ENCODE data around the gene PHLDB3. TPM values are rescaled to one million over a fixed set of nuclear protein-coding genes. Genes with fewer than 3 reads are reported as not detected.

PHLDB3 gene
- total and polyA plus RNA-seq, 7 experiments from 2014 or later = 4.5 to 98.8 (median 37.8) TPM

DNA sequence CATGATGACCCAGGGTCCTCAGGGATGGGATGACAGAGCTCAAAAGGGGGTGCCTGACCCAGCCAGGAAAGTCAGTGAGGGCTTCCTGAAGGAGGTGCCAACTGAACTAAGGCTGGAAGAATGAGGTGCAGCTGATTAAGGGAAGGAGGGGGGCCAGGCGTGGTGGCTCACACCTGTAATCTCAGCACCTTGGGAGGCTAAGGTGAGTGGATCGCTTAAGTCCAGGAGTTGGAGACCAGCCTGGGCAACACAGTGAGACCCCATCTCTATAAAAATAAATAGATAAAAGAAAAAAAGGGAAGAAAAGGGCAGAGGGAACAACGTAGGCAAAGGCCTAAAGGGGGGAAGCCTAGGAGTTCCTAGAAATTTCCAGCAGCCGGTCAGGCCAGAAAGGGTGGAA is 30.1 kb downstream of the PHLDB3 start:
- peak overlapping the region; percentile 2 to 100 (median 98) for H3K27ac Mint-ChIP-seq
- no peaks in the 10 kb centered on the region for H3K27me3 Mint-ChIP-seq
- H3K36me3 Mint-ChIP-seq = peaks cover 0 to 13% (median 6%) of the 10 kb centered on the region in 5 donors
- DNase-seq (no peak), ATAC-seq (no peak)
- intact Hi-C loops (cut with micrococcal nuclease) = no loop called here
- H3K4me3 Mint-ChIP-seq = peak overlapping the region in 8 of 10 donors; percentile 75 to 93 (median 84)
- no peaks in the 10 kb centered on the region for H3K9me3 ChIP-seq (ENCODE audit: control insufficient read depth in 2 of 3, low read length in 3 of 3)
- POLR2A ChIA-PET = interaction anchor here (0.6 to 6.2 kb wide), 6 partner anchors 8 to 82 kb away, joined by 3 to 64 read pairs (median 5); partner anchors contain the start of gene ZNF575
- H3K9me3 Mint-ChIP-seq = no peaks in the 10 kb centered on the region
- CTCF ChIA-PET = interaction anchor here (0.6 kb wide), 2 partner anchors 9 to 35 kb away, joined by 3 to 4 read pairs; partner anchors contain the start of gene LYPD3
- H3K4me1 ChIP-seq (ENCODE audit: control insufficient read depth in 2 of 2, insufficient read depth in 2 of 2, low read length in 2 of 2) = peaks cover 11 to 34% of the 10 kb centered on the region in 2 donors
- H3K4me3 ChIP-seq (ENCODE audit: low read length) = no peak overlapping the region
- H3K4me1 Mint-ChIP-seq = peaks cover 13 to 62% (median 47%) of the 10 kb centered on the region in 7 donors
- H3K36me3 ChIP-seq (ENCODE audit: control insufficient read depth in 2 of 3, insufficient read depth in 3 of 3, low read length in 3 of 3) = peaks cover 0 to 14% (median 0%) of the 10 kb centered on the region in 3 experiments
- peak overlapping the region; percentile 92 for H3K27ac ChIP-seq (ENCODE audit: low read depth, low read length)
- H3K27me3 ChIP-seq (ENCODE audit: control insufficient read depth in 2 of 2, insufficient read depth in 2 of 2, low read length in 2 of 2) = no peaks in the 10 kb centered on the region

DNA sequence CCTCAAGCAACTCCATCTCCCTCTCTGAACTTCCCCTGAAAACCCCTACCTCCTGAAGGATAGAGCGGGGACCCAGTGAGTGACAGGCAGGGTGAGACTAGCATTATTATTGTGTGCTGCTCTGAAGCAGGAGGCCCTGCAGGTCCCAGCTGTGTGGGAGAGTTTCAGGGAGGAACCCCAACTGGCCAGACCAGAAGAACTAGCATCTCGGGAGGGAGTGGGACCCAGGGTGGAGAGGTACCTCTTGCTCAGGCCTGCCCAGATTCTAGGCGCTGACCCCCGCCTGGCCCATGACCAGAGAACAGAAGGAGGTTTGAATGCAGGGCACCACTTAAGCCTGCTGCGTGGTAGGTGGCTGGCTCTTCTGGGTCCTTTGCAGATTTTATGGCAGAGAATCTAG is 33.5 kb downstream of the PHLDB3 start:
- no peaks in the 10 kb centered on the region for H3K36me3 ChIP-seq (ENCODE audit: control insufficient read depth in 2 of 3, insufficient read depth in 3 of 3, low read length in 3 of 3)
- no peaks in the 10 kb centered on the region for H3K9me3 ChIP-seq (ENCODE audit: control insufficient read depth in 2 of 3, low read length in 3 of 3)
- DNase-seq (no peak), ATAC-seq (no peak)
- Mint-ChIP-seq H3K4me3 (peak overlapping the region in 5 of 10 donors; percentile 32 to 82 (median 62)), H3K27me3 (no peaks in the 10 kb centered on the region), H3K36me3 (peaks cover 0 to 5% (median 4%) of the 10 kb centered on the region in 5 donors), H3K9me3 (no peaks in the 10 kb centered on the region), H3K4me1 (peaks cover 30 to 91% (median 73%) of the 10 kb centered on the region in 7 donors), H3K27ac (peak overlapping the region in 8 of 9 donors; percentile 82 to 99 (median 98))
- no peak overlapping the region for H3K4me3 ChIP-seq (ENCODE audit: low read length)
- no peaks in the 10 kb centered on the region for H3K27me3 ChIP-seq (ENCODE audit: control insufficient read depth in 2 of 2, insufficient read depth in 2 of 2, low read length in 2 of 2)
- intact Hi-C loops (cut with micrococcal nuclease) = no loop called here
- ChIA-PET CTCF (no interaction called here), POLR2A (interaction anchor here (1.2 to 1.4 kb wide), 2 partner anchors 16 to 33 kb away, joined by 5 read pairs; partner anchors contain the start of gene PHLDB3)
- H3K27ac ChIP-seq (ENCODE audit: low read depth, low read length) = peak overlapping the region; percentile 93
- peaks cover 22 to 56% of the 10 kb centered on the region in 2 donors for H3K4me1 ChIP-seq (ENCODE audit: control insufficient read depth in 2 of 2, insufficient read depth in 2 of 2, low read length in 2 of 2)

DNA sequence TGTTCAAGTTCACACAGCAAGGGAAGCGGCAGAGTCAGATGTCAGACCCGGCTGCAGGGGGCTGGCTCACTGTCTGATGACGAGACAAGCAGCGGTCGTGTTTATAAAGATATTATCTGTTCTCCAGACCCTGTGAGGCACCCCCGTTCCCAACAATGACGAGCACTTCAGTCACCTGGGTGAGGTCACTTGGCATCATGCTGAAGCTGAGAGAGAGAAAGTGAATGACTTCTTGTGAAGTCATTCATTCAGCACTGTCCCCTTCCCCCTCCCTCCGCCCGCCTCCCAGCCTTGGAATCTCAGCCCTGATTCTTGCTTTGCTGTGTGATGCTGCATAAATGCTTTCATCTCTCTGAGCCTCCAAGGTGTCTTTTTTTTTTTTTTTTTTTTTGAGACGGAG is 34.3 kb downstream of the PHLDB3 start:
- ChIA-PET POLR2A (interaction anchor here (0.6 to 1.4 kb wide), 3 partner anchors 16 to 63 kb away, joined by 3 to 5 read pairs (median 5); partner anchors contain the start of genes PHLDB3 and ZNF575), CTCF (interaction anchor here (0.7 kb wide), 1 partner anchor 39 kb away, joined by 3 read pairs; no protein-coding TSS in a partner anchor)
- Mint-ChIP-seq H3K27me3 (no peaks in the 10 kb centered on the region), H3K4me1 (peaks cover 29 to 89% (median 74%) of the 10 kb centered on the region in 7 donors), H3K36me3 (peaks cover 0 to 1% (median under 1%) of the 10 kb centered on the region in 5 donors), H3K9me3 (no peaks in the 10 kb centered on the region), H3K27ac (peak overlapping the region; percentile 77 to 99 (median 98)), H3K4me3 (peak overlapping the region in 9 of 10 donors; percentile 32 to 82 (median 70))
- DNase-seq = peak in 8 of 9 donors; percentile 36 to 100 (median 87)
- intact Hi-C loops (cut with micrococcal nuclease) = no loop called here
- H3K27me3 ChIP-seq (ENCODE audit: control insufficient read depth in 2 of 2, insufficient read depth in 2 of 2, low read length in 2 of 2) = no peaks in the 10 kb centered on the region
- peak overlapping the region; percentile 93 for H3K27ac ChIP-seq (ENCODE audit: low read depth, low read length)
- H3K4me1 ChIP-seq (ENCODE audit: control insufficient read depth in 2 of 2, insufficient read depth in 2 of 2, low read length in 2 of 2) = peaks cover 17 to 49% of the 10 kb centered on the region in 2 donors
- H3K9me3 ChIP-seq (ENCODE audit: control insufficient read depth in 2 of 3, low read length in 3 of 3) = no peaks in the 10 kb centered on the region
- no peaks in the 10 kb centered on the region for H3K36me3 ChIP-seq (ENCODE audit: control insufficient read depth in 2 of 3, insufficient read depth in 3 of 3, low read length in 3 of 3)
- peak; percentile 84 for ATAC-seq
- H3K4me3 ChIP-seq (ENCODE audit: low read length) = no peak overlapping the region

DNA sequence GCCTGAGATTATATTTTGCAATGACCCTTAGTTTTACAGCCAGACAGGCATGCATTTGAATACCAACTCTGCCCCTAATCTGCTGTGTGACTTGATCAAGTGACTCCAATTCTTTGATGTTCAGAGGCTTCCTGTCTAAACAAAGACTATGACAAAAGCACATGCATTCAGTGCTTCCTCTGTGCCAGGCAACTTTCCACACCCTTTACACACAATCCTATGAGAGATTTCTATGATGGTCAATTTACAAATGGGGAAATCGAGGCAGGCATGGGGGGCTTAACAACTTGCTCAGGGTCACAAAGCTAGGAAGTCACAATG is 35.4 kb downstream of the PHLDB3 start:
- Histone ChIP-seq H3K4me1 (ENCODE audit: control insufficient read depth in 2 of 2, insufficient read depth in 2 of 2, low read length in 2 of 2) (peaks cover 19 to 55% of the 10 kb centered on the region in 2 donors), H3K36me3 (ENCODE audit: control insufficient read depth in 2 of 3, insufficient read depth in 3 of 3, low read length in 3 of 3) (no peaks in the 10 kb centered on the region), H3K4me3 (ENCODE audit: low read length) (peak overlapping the region; percentile 4), H3K27ac (ENCODE audit: low read depth, low read length) (peak overlapping the region; percentile 93), H3K27me3 (ENCODE audit: control insufficient read depth in 2 of 2, insufficient read depth in 2 of 2, low read length in 2 of 2) (no peaks in the 10 kb centered on the region), H3K9me3 (ENCODE audit: control insufficient read depth in 2 of 3, low read length in 3 of 3) (no peaks in the 10 kb centered on the region)
- DNase-seq = peak in 7 of 9 donors; percentile 68 to 80 (median 76)
- Mint-ChIP-seq H3K27me3 (no peaks in the 10 kb centered on the region), H3K4me3 (peak overlapping the region; percentile 10 to 82 (median 64)), H3K27ac (peak overlapping the region; percentile 82 to 99 (median 98)), H3K36me3 (no peaks in the 10 kb centered on the region), H3K4me1 (peaks cover 33 to 91% (median 62%) of the 10 kb centered on the region in 7 donors), H3K9me3 (no peaks in the 10 kb centered on the region)
- intact Hi-C loops (cut with micrococcal nuclease) = loop anchor here (1.0 to 10.0 kb wide), 2 partner anchors 50 to 286 kb away; partner anchors contain the start of gene SMG9 (in 1 of the 2)
- POLR2A ChIA-PET = interaction anchor here (0.9 to 1.8 kb wide), 4 partner anchors 9 to 106 kb away, joined by 3 to 7 read pairs (median 4); partner anchors contain the start of genes PINLYP and XRCC1
- ATAC-seq = peak; percentile 56
- CTCF ChIA-PET = interaction anchor here (3.5 kb wide), 1 partner anchor 21 kb away, joined by 15 read pairs; no protein-coding TSS in a partner anchor

DNA sequence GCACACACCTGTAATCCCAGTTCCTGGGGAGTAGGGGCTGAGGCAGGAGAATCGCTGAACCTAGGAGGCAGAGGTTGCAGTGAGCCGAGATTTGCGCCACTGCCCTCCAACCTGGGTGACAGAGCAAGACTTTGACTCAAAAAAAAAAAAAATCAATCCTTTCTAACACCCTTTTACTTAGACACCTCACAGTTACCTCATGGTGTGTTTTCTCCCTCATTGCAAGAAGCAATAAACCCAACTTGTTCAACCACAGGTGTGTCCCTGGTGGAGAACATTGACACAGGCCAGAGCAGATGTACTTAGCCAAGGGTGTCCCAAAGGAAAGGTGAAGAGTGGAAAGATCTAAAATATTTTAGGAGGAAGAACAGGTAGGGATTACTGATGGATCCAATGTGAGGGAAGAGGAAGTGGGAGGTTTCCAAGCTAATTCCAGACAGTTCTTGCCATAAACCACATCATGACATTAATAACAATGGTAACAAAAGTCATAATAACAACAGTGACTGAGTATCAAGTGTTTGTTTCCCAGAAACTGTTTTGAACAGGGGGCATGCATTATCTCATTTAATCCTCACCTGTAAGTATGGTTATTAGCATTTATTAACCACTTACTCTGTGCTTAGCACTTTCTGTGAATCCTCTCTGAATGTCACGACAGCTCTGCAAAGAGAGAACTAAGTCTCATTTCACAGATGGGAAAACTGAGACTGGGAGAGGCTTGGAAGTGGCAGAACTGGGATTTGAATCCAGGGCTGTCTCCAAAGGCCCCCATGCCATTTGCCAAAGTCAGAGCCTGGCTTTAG is 36.0 kb downstream of the PHLDB3 start:
- no peaks in the 10 kb centered on the region for H3K27me3 Mint-ChIP-seq
- ChIA-PET POLR2A (interaction anchor here (0.9 to 1.8 kb wide), 4 partner anchors 8 to 107 kb away, joined by 3 to 7 read pairs (median 4); partner anchors contain the start of genes PINLYP and XRCC1), CTCF (interaction anchor here (0.6 to 3.5 kb wide), 4 partner anchors 21 to 52 kb away, joined by 3 to 15 read pairs (median 5); no protein-coding TSS in a partner anchor)
- intact Hi-C loops (cut with micrococcal nuclease) = loop anchor here (1.0 to 10.0 kb wide), 2 partner anchors 51 to 286 kb away; partner anchors contain the start of gene SMG9 (in 1 of the 2)
- ATAC-seq (no peak), DNase-seq (peak in 5 of 9 donors; percentile 35 to 62 (median 46))
- H3K4me1 Mint-ChIP-seq = peaks cover 27 to 91% (median 62%) of the 10 kb centered on the region in 7 donors
- H3K36me3 Mint-ChIP-seq = no peaks in the 10 kb centered on the region
- peak overlapping the region; percentile 38 to 82 (median 70) for H3K4me3 Mint-ChIP-seq
- H3K27ac ChIP-seq (ENCODE audit: low read depth, low read length) = peak overlapping the region; percentile 93
- no peaks in the 10 kb centered on the region for H3K9me3 ChIP-seq (ENCODE audit: control insufficient read depth in 2 of 3, low read length in 3 of 3)
- H3K4me3 ChIP-seq (ENCODE audit: low read length) = peak overlapping the region; percentile 4
- no peaks in the 10 kb centered on the region for H3K36me3 ChIP-seq (ENCODE audit: control insufficient read depth in 2 of 3, insufficient read depth in 3 of 3, low read length in 3 of 3)
- H3K4me1 ChIP-seq (ENCODE audit: control insufficient read depth in 2 of 2, insufficient read depth in 2 of 2, low read length in 2 of 2) = peaks cover 19 to 55% of the 10 kb centered on the region in 2 donors
- peak overlapping the region; percentile 82 to 99 (median 98) for H3K27ac Mint-ChIP-seq
- no peaks in the 10 kb centered on the region for H3K27me3 ChIP-seq (ENCODE audit: control insufficient read depth in 2 of 2, insufficient read depth in 2 of 2, low read length in 2 of 2)
- H3K9me3 Mint-ChIP-seq = no peaks in the 10 kb centered on the region

DNA sequence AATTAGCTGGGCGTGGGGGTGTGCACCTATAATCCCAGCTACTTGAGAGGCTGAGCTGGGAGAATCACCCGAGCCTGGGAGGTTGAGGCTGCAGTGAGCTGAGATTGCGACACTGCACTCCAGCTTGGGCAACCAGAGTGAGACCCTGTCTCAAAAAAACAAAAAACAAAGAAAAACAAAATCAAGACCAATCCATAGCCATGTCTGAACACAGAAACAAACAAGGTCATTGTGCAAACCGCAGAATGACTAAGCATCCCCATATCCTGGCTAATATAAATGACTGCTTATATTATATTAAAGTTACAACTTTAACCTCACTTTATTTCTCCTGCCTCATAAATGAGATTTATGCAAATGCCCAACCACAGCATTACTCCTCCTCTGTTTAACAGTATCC is 36.8 kb downstream of the PHLDB3 start:
- CTCF ChIA-PET = interaction anchor here (1.1 to 3.5 kb wide), 3 partner anchors 20 to 53 kb away, joined by 3 to 15 read pairs (median 5); no protein-coding TSS in a partner anchor
- H3K27ac Mint-ChIP-seq = peak overlapping the region; percentile 82 to 99 (median 98)
- no peaks in the 10 kb centered on the region for H3K36me3 Mint-ChIP-seq
- peaks cover 24 to 87% (median 58%) of the 10 kb centered on the region in 7 donors for H3K4me1 Mint-ChIP-seq
- no peaks in the 10 kb centered on the region for H3K27me3 Mint-ChIP-seq
- H3K9me3 Mint-ChIP-seq = no peaks in the 10 kb centered on the region
- H3K4me3 Mint-ChIP-seq = peak overlapping the region in 6 of 10 donors; percentile 14 to 82 (median 56)
- POLR2A ChIA-PET = no interaction called here
- no peak for DNase-seq
- H3K27ac ChIP-seq (ENCODE audit: low read depth, low read length) = peak overlapping the region; percentile 93
- no peak for ATAC-seq
- no peaks in the 10 kb centered on the region for H3K9me3 ChIP-seq (ENCODE audit: control insufficient read depth in 2 of 3, low read length in 3 of 3)
- H3K36me3 ChIP-seq (ENCODE audit: control insufficient read depth in 2 of 3, insufficient read depth in 3 of 3, low read length in 3 of 3) = no peaks in the 10 kb centered on the region
- no peaks in the 10 kb centered on the region for H3K27me3 ChIP-seq (ENCODE audit: control insufficient read depth in 2 of 2, insufficient read depth in 2 of 2, low read length in 2 of 2)
- no peak overlapping the region for H3K4me3 ChIP-seq (ENCODE audit: low read length)
- intact Hi-C loops (cut with micrococcal nuclease) = loop anchor here in 1 of 2 donors (10.0 kb wide), 1 partner anchor 287 kb away; the partner anchor contains the start of gene SMG9
- peaks cover 19 to 55% of the 10 kb centered on the region in 2 donors for H3K4me1 ChIP-seq (ENCODE audit: control insufficient read depth in 2 of 2, insufficient read depth in 2 of 2, low read length in 2 of 2)
